GM23338 (cell line): ENCODE results near the gene POU3F1. TPM values are rescaled to one million over a fixed set of nuclear protein-coding genes. Genes with fewer than 3 reads are reported as not detected.

Experiments used
- ATAC-seq: fragments of 200-7000 bp; cut with Tn5 transposase; 3 replicates; pipeline ENCODE4 v1.9.1; 2020
- DNase-seq: peaks from one replicate; pipeline ENCODE4 v3.0.0-alpha.2; 2015; ENCODE audit warnings: low spot score
- H2AFZ ChIP-seq: fragments of 200-600 bp; sonication (generic); 2 replicates; pipeline ENCODE4 v1.8.0; 2016; ENCODE audit warnings: antibody characterized with exemption, mild to moderate bottlenecking, moderate library complexity
- H3F3A ChIP-seq: fragments of 200-600 bp; sonication (generic); replicated peaks from 2 replicates; pipeline ENCODE4 v1.8.0; 2017; ENCODE audit warnings: antibody characterized with exemption, mixed run types, low read depth
- H3K27ac ChIP-seq: fragments of 200-600 bp; sonication (generic); 2 replicates; pipeline ENCODE4 v1.6.1; 2016; ENCODE audit warnings: low read depth
- H3K27me3 ChIP-seq: fragments of 200-600 bp; sonication (generic); 2 replicates; pipeline ENCODE4 v1.8.0; 2016; ENCODE audit warnings: mild to moderate bottlenecking, mixed run types, moderate library complexity; ENCODE audit not compliant: insufficient read depth
- H3K36me3 ChIP-seq: fragments of 200-600 bp; sonication (generic); 2 replicates; pipeline ENCODE4 v1.8.0; 2016; ENCODE audit warnings: mild to moderate bottlenecking; ENCODE audit not compliant: insufficient read depth
- H3K4me1 ChIP-seq: fragments of 200-600 bp; sonication (generic); 2 replicates; pipeline ENCODE4 v1.8.0; 2016; ENCODE audit warnings: mild to moderate bottlenecking, moderate library complexity; ENCODE audit not compliant: insufficient read depth
- H3K4me2 ChIP-seq: fragments of 200-600 bp; sonication (generic); 2 replicates; pipeline ENCODE4 v1.7.1; 2017; ENCODE audit warnings: mixed run types
- H3K4me3 ChIP-seq: fragments of 200-600 bp; sonication (generic); 2 replicates; pipeline ENCODE4 v1.6.1; 2016; ENCODE audit warnings: mixed run types
- H3K79me2 ChIP-seq: fragments of 200-600 bp; sonication (generic); replicated peaks from 2 replicates; pipeline ENCODE4 v1.8.0; 2017; ENCODE audit warnings: mild to moderate bottlenecking; ENCODE audit not compliant: insufficient read depth
- H3K9me2 ChIP-seq: fragments of 200-600 bp; sonication (generic); 2 replicates; pipeline ENCODE4 v1.8.0; 2017; ENCODE audit not compliant: insufficient read depth
- H4K20me1 ChIP-seq: fragments of 200-600 bp; sonication (generic); replicated peaks from 2 replicates; pipeline ENCODE4 v1.8.0; 2017; ENCODE audit warnings: mild to moderate bottlenecking; ENCODE audit not compliant: insufficient read depth
- H3K27ac Mint-ChIP-seq: 2 replicates; pipeline ENCODE4 v1.8.0; 2020; ENCODE audit warnings: inconsistent platforms, mild to moderate bottlenecking, moderate library complexity, mixed read lengths
- H3K27me3 Mint-ChIP-seq: 3 replicates; pipeline ENCODE4 v1.8.0; 2022; ENCODE audit warnings: low read depth, mild to moderate bottlenecking, moderate library complexity, mixed read lengths, inconsistent platforms; ENCODE audit not compliant: insufficient read depth, poor library complexity
- H3K36me3 Mint-ChIP-seq: 3 replicates; pipeline ENCODE4 v1.8.0; 2021; ENCODE audit warnings: low read depth, mild to moderate bottlenecking, inconsistent platforms, moderate library complexity, mixed read lengths
- H3K4me1 Mint-ChIP-seq: 3 replicates; pipeline ENCODE4 v1.8.0; 2020; ENCODE audit warnings: mild to moderate bottlenecking, inconsistent platforms, mixed read lengths
- H3K4me3 Mint-ChIP-seq: 3 replicates; pipeline ENCODE4 v1.8.0; 2021; ENCODE audit warnings: moderate library complexity, mild to moderate bottlenecking, inconsistent platforms, mixed read lengths
- H3K9me3 Mint-ChIP-seq: 3 replicates; pipeline ENCODE4 v1.8.0; 2020; ENCODE audit warnings: moderate library complexity, mild to moderate bottlenecking, inconsistent platforms, mixed read lengths
- CREB1 ChIP-seq: fragments of 250-450 bp; sonication (Bioruptor Pico); IDR thresholded peaks from 2 replicates; pipeline ENCODE4 v1.5.0; 2020; ENCODE audit warnings: low read depth, mild to moderate bottlenecking, moderate library complexity
- EZH2 ChIP-seq: fragments of 200-600 bp; sonication (generic); IDR thresholded peaks from one replicate; pipeline ENCODE4 v1.8.0; 2017; ENCODE audit warnings: antibody characterized with exemption, mild to moderate bottlenecking, low read depth; ENCODE audit not compliant: unreplicated experiment
- EZH2phosphoT487 ChIP-seq: fragments of 200-600 bp; sonication (generic); IDR thresholded peaks from one replicate; pipeline ENCODE4 v1.8.1; 2018; ENCODE audit warnings: antibody characterized with exemption; ENCODE audit not compliant: unreplicated experiment
- JUNB ChIP-seq: IDR thresholded peaks from one replicate; pipeline ENCODE4 v1.6.1; 2016; ENCODE audit warnings: antibody characterized with exemption; ENCODE audit not compliant: unreplicated experiment
- NANOG ChIP-seq: IDR thresholded peaks from 2 replicates; pipeline ENCODE4 v1.6.1; 2016; ENCODE audit warnings: antibody characterized with exemption, borderline replicate concordance
- POLR2AphosphoS5 ChIP-seq: IDR thresholded peaks from 2 replicates; pipeline ENCODE4 v1.6.1; 2016; ENCODE audit warnings: antibody characterized with exemption, low read depth
- STAT1 ChIP-seq: IDR thresholded peaks from one replicate; pipeline ENCODE4 v1.6.1; 2016; ENCODE audit warnings: antibody characterized with exemption; ENCODE audit not compliant: unreplicated experiment
- ZNF114 ChIP-seq: fragments of 250-450 bp; sonication (Bioruptor Pico); IDR thresholded peaks from 2 replicates; pipeline ENCODE4 v1.5.0; 2020; ENCODE audit warnings: mild to moderate bottlenecking, moderate library complexity
- ZNF331 ChIP-seq: fragments of 250-450 bp; sonication (Bioruptor Pico); IDR thresholded peaks from 2 replicates; pipeline ENCODE4 v1.5.0; 2020; ENCODE audit warnings: low read depth, mild to moderate bottlenecking, moderate library complexity
- polyA plus RNA-seq: library from polyadenylated mRNA; unstranded; fragments of >200 nt; fragmentation: Nextera tagmentation; extraction: Ambion mirVana; gene quantifications from 2 replicates; pipeline ENCODE4 v1.2.1, GENCODE V29; 2016
- total RNA-seq: library from RNA; depleted of rRNA; stranded (reverse); fragments of >200 nt; shearing (Covaris generic); gene quantifications from 2 replicates; pipeline ENCODE4 v1.2.3, GENCODE V29; 2014
- TF ChIP-seq, protein P1 (sequence below), 2 experiments: fragments of 200-600 bp in 1 of 2; sonication (generic) in 1 of 2; conservative IDR thresholded peaks; 2 replicates each; pipeline versions ENCODE4 v1.5.1 to v1.6.1; 2016 to 2017; ENCODE audit warnings: antibody characterized with exemption in 2 of 2, low read depth in 2 of 2, mild to moderate bottlenecking in 2 of 2, moderate library complexity in 1 of 2
- TF ChIP-seq, protein P2 (sequence below): IDR thresholded peaks from 2 replicates; pipeline ENCODE4 v1.6.1; 2016; ENCODE audit warnings: antibody characterized with exemption
- TF ChIP-seq, protein P3 (sequence below): IDR thresholded peaks from one replicate; pipeline ENCODE4 v1.6.1; 2018; ENCODE audit warnings: antibody characterized with exemption; ENCODE audit not compliant: unreplicated experiment
- TF ChIP-seq, protein P4 (sequence below): fragments of 250-450 bp; sonication (Bioruptor Pico); IDR thresholded peaks from 2 replicates; pipeline ENCODE4 v1.5.0; 2020; ENCODE audit warnings: mild to moderate bottlenecking, moderate library complexity

Gene POU3F1
- total and polyA plus RNA-seq, 2 experiments from 2014 or later = 3.6 to 11.5 TPM

- no peak overlapping the region for H3K27ac ChIP-seq
- H3K27me3 ChIP-seq = no peaks in the 10 kb centered on the region
- Mint-ChIP-seq H3K36me3 (no peaks in the 10 kb centered on the region), H3K27me3 (peaks cover 11% of the 10 kb centered on the region), H3K4me3 (no peak overlapping the region), H3K4me1 (peaks cover 47% of the 10 kb centered on the region), H3K27ac (no peak overlapping the region), H3K9me3 (no peaks in the 10 kb centered on the region)
- no peaks in the 10 kb centered on the region for H3K36me3 ChIP-seq
- TF ChIP-seq JUNB (no peak), EZH2phosphoT487 (no peak), ZNF331 (CRISPR knock-in tag) (no peak), EZH2 (no peak), CREB1 (CRISPR knock-in tag) (no peak), STAT1 (no peak), POLR2AphosphoS5 (no peak), NANOG (no peak), ZNF114 (CRISPR knock-in tag) (no peak)
- TF ChIP-seq, protein P1, sequence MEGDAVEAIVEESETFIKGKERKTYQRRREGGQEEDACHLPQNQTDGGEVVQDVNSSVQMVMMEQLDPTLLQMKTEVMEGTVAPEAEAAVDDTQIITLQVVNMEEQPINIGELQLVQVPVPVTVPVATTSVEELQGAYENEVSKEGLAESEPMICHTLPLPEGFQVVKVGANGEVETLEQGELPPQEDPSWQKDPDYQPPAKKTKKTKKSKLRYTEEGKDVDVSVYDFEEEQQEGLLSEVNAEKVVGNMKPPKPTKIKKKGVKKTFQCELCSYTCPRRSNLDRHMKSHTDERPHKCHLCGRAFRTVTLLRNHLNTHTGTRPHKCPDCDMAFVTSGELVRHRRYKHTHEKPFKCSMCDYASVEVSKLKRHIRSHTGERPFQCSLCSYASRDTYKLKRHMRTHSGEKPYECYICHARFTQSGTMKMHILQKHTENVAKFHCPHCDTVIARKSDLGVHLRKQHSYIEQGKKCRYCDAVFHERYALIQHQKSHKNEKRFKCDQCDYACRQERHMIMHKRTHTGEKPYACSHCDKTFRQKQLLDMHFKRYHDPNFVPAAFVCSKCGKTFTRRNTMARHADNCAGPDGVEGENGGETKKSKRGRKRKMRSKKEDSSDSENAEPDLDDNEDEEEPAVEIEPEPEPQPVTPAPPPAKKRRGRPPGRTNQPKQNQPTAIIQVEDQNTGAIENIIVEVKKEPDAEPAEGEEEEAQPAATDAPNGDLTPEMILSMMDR (conservative IDR thresholded peaks at IDR 0.05; ENCODE audit: low read depth in 2 of 2) = no peak
- TF ChIP-seq, protein P2, sequence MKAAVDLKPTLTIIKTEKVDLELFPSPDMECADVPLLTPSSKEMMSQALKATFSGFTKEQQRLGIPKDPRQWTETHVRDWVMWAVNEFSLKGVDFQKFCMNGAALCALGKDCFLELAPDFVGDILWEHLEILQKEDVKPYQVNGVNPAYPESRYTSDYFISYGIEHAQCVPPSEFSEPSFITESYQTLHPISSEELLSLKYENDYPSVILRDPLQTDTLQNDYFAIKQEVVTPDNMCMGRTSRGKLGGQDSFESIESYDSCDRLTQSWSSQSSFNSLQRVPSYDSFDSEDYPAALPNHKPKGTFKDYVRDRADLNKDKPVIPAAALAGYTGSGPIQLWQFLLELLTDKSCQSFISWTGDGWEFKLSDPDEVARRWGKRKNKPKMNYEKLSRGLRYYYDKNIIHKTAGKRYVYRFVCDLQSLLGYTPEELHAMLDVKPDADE = no peak
- TF ChIP-seq, protein P3, sequence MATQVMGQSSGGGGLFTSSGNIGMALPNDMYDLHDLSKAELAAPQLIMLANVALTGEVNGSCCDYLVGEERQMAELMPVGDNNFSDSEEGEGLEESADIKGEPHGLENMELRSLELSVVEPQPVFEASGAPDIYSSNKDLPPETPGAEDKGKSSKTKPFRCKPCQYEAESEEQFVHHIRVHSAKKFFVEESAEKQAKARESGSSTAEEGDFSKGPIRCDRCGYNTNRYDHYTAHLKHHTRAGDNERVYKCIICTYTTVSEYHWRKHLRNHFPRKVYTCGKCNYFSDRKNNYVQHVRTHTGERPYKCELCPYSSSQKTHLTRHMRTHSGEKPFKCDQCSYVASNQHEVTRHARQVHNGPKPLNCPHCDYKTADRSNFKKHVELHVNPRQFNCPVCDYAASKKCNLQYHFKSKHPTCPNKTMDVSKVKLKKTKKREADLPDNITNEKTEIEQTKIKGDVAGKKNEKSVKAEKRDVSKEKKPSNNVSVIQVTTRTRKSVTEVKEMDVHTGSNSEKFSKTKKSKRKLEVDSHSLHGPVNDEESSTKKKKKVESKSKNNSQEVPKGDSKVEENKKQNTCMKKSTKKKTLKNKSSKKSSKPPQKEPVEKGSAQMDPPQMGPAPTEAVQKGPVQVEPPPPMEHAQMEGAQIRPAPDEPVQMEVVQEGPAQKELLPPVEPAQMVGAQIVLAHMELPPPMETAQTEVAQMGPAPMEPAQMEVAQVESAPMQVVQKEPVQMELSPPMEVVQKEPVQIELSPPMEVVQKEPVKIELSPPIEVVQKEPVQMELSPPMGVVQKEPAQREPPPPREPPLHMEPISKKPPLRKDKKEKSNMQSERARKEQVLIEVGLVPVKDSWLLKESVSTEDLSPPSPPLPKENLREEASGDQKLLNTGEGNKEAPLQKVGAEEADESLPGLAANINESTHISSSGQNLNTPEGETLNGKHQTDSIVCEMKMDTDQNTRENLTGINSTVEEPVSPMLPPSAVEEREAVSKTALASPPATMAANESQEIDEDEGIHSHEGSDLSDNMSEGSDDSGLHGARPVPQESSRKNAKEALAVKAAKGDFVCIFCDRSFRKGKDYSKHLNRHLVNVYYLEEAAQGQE = no peak
- TF ChIP-seq, protein P4, sequence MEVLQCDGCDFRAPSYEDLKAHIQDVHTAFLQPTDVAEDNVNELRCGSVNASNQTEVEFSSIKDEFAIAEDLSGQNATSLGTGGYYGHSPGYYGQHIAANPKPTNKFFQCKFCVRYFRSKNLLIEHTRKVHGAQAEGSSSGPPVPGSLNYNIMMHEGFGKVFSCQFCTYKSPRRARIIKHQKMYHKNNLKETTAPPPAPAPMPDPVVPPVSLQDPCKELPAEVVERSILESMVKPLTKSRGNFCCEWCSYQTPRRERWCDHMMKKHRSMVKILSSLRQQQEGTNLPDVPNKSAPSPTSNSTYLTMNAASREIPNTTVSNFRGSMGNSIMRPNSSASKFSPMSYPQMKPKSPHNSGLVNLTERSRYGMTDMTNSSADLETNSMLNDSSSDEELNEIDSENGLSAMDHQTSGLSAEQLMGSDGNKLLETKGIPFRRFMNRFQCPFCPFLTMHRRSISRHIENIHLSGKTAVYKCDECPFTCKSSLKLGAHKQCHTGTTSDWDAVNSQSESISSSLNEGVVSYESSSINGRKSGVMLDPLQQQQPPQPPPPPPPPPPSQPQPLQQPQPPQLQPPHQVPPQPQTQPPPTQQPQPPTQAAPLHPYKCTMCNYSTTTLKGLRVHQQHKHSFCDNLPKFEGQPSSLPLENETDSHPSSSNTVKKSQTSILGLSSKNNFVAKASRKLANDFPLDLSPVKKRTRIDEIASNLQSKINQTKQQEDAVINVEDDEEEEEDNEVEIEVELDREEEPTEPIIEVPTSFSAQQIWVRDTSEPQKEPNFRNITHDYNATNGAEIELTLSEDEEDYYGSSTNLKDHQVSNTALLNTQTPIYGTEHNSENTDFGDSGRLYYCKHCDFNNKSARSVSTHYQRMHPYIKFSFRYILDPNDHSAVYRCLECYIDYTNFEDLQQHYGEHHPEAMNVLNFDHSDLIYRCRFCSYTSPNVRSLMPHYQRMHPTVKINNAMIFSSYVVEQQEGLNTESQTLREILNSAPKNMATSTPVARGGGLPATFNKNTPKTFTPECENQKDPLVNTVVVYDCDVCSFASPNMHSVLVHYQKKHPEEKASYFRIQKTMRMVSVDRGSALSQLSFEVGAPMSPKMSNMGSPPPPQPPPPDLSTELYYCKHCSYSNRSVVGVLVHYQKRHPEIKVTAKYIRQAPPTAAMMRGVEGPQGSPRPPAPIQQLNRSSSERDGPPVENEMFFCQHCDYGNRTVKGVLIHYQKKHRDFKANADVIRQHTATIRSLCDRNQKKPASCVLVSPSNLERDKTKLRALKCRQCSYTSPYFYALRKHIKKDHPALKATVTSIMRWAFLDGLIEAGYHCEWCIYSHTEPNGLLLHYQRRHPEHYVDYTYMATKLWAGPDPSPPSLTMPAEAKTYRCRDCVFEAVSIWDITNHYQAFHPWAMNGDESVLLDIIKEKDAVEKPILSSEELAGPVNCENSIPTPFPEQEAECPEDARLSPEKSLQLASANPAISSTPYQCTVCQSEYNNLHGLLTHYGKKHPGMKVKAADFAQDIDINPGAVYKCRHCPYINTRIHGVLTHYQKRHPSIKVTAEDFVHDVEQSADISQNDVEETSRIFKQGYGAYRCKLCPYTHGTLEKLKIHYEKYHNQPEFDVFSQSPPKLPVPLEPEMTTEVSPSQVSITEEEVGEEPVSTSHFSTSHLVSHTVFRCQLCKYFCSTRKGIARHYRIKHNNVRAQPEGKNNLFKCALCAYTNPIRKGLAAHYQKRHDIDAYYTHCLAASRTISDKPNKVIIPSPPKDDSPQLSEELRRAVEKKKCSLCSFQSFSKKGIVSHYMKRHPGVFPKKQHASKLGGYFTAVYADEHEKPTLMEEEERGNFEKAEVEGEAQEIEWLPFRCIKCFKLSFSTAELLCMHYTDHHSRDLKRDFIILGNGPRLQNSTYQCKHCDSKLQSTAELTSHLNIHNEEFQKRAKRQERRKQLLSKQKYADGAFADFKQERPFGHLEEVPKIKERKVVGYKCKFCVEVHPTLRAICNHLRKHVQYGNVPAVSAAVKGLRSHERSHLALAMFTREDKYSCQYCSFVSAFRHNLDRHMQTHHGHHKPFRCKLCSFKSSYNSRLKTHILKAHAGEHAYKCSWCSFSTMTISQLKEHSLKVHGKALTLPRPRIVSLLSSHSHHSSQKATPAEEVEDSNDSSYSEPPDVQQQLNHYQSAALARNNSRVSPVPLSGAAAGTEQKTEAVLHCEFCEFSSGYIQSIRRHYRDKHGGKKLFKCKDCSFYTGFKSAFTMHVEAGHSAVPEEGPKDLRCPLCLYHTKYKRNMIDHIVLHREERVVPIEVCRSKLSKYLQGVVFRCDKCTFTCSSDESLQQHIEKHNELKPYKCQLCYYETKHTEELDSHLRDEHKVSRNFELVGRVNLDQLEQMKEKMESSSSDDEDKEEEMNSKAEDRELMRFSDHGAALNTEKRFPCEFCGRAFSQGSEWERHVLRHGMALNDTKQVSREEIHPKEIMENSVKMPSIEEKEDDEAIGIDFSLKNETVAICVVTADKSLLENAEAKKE (CRISPR knock-in tag) = no peak
- DNase-seq (no peak), ATAC-seq (no peak)
- no peak overlapping the region for H3K4me2 ChIP-seq
- H2AFZ ChIP-seq = no peak overlapping the region
- H3K9me2 ChIP-seq = no peaks in the 10 kb centered on the region
- H3K4me3 ChIP-seq = no peak overlapping the region
- H3K79me2 ChIP-seq = no peaks in the 10 kb centered on the region
- H3K4me1 ChIP-seq = peaks cover 16% of the 10 kb centered on the region
- no peaks in the 10 kb centered on the region for H4K20me1 ChIP-seq
- H3F3A ChIP-seq = 0 out of 2 replicates have a peak, but pooled peaks cover 7% of the 10 kb centered on the region
Measured at GRCh38 chr1:38068980-38069340, 22.4 kb upstream of the POU3F1 start.
